GM21360 (cell line): ENCODE data around the gene PNPLA3.

Source experiments
- ATAC-seq: cut with Tn5 transposase; IDR thresholded peaks from one replicate; pipeline ENCODE4 v1.9.1; 2021; ENCODE audit warnings: mild to moderate bottlenecking, moderate library complexity; ENCODE audit not compliant: unreplicated experiment

The PNPLA3 gene

DNA sequence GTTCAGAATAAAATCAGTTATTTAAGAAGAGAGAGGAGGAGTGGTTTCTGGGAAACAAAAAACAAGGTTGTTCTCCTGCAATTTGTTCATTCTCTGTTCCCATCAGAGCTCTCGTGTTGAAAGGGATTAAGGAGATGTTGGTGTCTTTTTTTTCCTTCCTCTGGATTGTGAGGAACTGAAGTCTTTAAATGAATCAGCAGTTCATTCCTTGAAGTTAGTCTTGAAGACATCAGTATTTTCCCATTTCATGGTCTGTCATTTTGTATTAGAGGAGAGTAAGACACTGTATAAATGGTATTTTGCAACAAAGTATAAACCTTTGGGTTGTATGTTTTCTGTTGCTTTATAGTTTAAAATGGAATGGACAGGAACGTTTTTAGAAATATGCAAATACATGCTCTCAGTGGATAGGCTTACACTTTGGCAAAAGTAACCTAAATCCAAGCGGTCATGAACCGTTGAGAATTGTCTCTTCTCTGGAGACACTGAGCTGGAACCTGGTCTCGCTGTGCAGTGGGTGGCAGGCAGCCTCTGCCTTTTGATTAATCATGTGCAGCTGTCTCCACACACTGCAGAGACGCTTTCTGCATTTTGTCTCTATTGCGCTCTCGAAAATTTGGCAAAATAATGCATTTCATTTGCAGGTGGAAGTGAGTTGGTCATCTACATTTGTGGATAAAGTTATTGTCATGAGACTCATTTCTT, 64.7 kb downstream of the PNPLA3 start:
- ATAC-seq, result no peak

DNA sequence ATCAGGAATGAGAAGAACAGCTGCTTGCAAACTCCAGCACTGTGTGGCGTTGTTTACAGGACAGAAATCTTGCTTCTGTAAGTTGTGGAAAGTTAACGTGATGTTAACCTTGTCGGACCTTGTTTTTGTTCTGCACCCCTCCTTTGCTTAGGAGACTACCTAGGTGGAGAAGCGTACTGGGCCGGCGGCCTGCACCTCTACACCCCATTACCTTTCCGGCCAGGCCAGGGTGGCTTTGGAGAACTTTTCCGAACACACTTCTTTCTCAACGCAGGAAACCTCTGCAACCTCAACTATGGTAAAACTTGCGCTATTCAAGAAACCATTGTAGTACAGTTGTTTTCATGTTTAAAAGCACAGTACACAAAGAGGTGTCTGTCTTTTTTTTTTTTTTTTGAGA, 65.4 kb downstream of the PNPLA3 start:
- ATAC-seq, result no peak

DNA sequence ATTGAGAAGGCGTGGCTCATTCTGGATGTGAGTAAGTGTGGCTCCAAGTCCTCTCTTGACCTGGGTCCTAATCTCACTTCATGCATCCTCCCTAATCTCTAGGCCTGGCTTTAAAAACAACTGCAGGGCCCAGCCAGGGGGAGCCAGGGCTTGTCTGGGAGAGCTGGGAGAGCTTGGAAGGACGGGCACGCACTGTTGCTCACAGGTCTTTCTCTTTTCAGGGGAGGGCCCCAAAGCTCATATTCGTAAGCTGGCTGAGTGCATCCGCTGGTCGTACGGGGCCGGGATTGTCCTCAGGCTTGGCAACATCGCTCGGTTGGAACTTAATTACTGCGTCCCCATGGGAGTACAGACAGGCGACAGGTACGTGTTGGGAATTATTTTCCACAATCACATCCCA, 66.4 kb downstream of the PNPLA3 start:
- ATAC-seq, result no peak

DNA sequence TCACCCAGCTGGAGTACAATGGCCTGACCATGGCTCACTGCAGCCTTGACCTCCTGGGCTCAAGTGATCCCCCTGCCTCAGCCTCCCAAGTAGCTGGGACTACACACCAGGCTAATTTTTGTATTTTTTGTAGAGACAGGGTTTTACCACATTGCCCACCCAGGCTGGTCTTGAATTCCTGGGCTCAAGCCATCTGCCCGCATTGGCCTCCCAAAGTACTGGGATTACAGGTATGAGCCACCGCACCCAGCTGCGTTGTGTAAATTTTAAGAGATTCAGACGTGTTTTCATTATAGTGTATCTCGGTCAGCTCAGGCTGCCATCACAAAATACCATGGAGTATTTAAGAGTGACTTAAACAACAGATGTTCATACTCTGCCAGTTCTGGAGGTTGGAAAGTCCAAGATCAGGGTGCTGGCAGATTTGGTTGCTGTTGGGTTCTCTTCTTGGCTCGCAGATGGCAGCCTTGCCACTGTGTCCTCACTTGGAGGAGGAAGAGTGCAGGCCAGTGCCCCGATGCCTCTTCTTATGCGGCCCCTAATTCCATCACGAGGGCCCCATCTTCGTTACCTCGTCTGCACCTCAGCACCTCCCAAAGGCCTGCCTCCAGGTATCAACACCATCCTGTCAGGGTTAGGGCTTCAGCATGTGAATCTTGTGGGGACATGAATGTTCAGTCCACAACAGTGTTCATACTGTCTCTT, 67.9 kb downstream of the PNPLA3 start:
- no peak for ATAC-seq

DNA sequence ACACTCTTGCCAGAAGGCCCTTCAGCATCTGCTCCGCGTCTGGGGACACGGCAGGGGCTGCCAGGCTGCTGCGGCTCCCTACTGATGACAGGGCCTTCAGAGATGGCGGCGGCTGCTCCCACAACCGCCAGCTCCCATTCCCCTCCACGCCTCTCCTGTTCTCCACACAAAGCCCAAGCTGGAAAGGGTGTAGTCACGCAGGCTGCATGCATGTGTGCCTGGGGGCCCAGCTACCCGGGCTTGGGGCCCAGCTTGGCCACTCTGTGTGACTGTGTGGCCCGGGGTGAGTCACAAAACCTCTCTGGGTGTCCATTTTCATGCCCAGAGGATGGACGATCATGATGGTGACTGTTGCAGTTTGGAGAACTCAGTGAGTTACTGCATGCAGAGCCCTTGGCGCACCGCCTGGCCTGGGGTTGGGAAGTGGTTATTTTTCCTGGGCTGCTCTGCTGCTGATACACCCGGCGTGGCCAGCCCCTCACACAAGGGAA, 68.8 kb downstream of the PNPLA3 start:
- ATAC-seq, result no peak

DNA sequence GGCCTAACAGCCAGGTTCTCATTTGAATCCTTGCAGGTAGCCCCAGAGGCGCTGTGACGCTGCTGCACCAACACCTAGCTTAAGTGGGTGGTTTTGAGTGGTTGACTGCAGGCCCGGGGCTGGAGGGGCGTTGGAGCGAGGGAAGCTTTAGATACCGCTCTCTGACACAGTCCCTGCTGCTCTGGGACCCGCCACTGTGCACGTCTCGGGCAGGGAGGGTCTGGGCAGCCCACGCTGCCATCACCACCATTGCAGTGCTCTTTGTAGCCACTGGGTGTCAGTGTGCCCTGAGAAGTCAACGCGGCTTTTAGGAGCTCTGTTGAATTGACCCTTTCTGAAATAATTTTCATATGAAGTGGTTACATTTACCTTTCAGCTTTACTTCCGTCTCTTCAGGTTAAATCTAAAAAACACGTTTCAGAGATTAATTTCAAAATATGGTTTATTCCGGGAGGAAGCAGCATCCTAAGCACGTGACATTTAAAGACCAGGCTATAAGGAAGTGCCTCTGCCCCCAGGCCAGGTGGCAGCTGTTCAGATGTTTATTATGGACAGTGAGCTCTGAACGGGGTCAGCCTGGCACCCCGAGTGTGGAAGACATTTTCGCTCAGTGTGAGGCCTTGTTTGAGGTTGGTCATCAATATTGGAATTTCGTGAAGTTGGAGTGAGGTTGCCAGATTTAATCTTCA, 69.6 kb downstream of the PNPLA3 start:
- no peak for ATAC-seq

DNA sequence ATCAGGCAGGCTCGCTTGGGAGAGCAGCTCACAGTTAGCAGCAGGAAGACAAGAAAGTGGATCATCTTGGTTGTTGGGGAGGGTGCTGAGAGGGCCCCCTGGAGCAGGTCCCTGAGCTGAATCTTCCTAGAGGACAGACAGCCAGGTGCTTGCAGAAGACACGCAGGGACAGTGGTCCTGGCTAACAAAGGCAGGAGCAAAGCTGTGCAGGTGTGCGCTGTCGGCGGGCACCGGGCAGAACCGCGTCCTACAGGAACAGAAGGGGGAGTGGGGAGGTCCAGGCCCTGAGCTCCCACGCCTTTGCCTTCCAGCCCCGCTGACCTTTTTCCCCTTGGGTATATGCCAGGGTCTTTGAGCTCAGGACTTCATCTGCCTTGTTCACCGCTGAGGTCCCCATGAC, 70.4 kb downstream of the PNPLA3 start:
- ATAC-seq, result no peak

DNA sequence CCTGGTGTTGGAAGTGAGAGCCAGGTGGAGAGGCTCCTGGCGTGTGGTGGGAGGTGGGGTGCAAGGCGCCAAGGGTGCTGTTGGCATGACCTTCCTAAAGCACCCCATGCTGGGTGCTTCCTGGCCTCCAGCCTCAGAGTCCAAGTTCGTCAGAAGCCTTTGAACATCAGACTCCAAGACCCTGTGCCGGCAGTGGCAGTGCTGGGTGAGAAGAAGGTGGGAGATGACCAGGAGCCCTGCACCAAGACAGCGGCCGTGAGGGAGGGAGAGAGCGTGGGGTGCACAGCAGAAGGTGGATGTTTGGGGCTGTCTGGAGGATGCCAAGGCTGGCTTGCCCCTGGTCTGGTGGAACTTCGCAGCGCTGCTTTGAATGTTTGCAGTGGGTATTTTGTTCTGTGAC, 70.8 kb downstream of the PNPLA3 start:
- no peak for ATAC-seq

DNA sequence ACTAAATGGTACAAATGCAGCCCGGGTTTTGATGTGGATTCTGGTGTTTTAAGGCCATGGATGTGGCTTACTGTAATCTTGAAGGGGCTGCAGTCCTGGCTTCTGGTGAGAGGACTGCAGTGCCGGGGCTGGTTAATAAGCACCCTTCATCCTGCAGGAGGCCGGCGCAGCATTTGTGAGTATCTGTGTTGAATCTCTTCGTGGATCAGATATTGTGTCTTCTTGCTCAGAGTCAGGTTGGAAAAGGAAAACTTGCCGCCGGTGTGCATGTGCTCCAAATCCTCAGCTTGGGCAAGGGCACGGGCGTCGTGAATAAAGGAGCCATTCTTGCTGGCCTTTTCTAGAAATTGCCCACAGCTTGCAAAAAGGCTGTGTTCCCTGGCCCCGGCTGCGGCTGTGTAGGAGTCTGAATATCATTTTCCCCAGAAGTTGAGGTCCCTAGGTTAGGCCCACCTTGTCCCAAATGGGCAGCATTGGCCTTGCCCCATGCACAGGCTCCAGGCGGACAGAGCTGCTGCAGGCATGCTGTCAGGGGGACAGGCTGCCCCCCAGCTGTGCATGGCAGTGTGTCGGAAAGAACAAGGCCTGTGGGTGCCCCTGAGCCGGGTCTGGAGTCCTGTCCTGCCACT, 71.6 kb downstream of the PNPLA3 start:
- ATAC-seq, result no peak

DNA sequence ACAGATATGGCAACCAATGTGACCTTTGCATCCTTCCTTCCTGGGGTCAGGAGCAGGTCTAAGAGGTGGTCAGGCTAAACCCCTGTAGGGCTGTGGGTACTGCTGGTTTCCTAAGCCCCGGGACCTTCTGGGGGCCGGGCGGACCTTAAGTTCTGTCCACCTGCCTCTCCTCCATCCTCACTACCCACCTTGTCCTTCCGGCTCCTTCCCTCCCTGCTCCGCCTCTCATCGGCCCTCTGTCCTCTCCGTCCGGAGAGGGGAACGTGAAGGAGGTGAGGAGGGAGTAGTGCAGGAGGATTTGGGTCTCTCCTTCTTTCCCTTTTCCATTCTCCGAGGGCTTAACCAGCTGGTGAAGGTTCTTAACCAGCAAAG, 72.2 kb downstream of the PNPLA3 start:
- ATAC-seq, result no peak

DNA sequence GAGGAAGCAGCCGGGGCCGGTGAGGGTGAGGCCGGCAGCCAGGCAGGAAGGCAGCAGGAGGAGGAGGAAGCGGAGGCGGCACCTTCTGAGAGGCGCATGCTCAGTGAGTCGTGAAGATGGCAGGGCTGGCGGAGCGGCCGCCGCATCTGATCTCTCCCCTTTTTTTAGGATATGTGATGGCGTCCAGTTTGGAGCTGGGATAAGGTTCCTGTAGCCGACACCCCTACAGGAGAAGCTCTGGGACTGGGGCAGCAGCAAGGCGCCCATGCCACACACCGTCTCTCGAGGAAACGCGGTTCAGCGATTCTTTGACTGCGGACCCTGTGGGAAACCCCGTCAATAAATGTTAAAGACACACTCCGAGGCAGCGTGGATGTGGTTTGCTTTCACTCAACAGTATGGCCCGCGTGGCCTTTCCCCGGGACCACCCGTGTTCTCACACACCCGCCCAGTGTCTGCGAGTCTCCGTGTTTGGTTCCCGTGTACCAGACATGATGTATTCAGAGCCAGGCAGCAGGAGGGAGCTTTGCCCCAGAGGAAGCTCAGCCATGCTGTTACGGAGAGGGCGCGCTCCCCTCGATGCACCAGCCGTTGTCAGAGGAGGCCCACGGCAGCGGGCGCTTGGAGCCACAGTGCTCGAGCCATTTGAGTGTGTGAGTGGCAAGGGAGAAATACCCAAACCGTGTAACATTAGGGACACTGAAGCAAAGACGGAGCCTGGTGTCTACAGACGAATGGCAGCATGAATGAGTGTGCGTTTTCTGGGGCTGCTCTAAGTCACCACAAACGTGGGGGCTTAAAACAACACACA, 72.8 kb downstream of the PNPLA3 start:
- no peak for ATAC-seq

DNA sequence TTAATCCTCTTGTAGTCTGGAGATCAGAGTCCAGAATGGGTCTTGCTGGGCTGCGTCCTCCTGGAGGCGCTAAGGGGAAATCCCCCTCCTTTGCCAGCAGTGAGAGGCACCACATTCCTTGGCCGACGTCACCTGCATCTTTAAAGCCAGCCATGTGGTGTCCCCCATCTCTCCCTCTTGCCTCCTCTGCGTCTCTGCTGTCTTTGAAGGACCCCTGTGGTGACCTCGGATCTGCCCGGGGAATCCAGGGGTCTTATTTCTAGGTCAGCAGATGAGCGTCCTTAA, 73.3 kb downstream of the PNPLA3 start:
- no peak for ATAC-seq
